SK-N-SH (cell line): Measurements from ENCODE around the gene WFDC2. TPM values are rescaled to one million over a fixed set of nuclear protein-coding genes. Genes with fewer than 3 reads are reported as not detected.

Experiments used
- CTCF ChIA-PET: fragments of 300-600, 350-600 bp; formaldehyde crosslinking; extraction: SDS; loops from one replicate; lab custom pipeline; 2021; lab: Yijun Ruan, JAX
- POLR2A ChIA-PET: fragments of 350-600 bp; sonication (Branson Sonifier 250); formaldehyde crosslinking; extraction: SDS; loops from one replicate; lab custom pipeline; 2020; ENCODE audit warnings: antibody characterized with exemption, inconsistent platforms; lab: Yijun Ruan, JAX
- DNase-seq: peaks from one replicate; pipeline ENCODE4 v3.0.0; 2012
- H2AFZ ChIP-seq: fragments of 200-600 bp; sonication (generic); 2 replicates; pipeline ENCODE4 v1.8.1; 2016; ENCODE audit warnings: antibody characterized with exemption, mild to moderate bottlenecking, low read depth
- H3F3A ChIP-seq: fragments of 200-600 bp; sonication (generic); replicated peaks from 2 replicates; pipeline ENCODE3; 2016; ENCODE audit warnings: antibody characterized with exemption, mild to moderate bottlenecking; ENCODE audit not compliant: insufficient read depth
- H3K27ac ChIP-seq, 2 experiments: fragments of 200-500 bp in 1 of 2; fragments of 200-600 bp in 1 of 2; sonication (Bioruptor generic) in 1 of 2; sonication (generic), shearing (Covaris generic) in 1 of 2; 2 replicates each; pipeline versions ENCODE4 v1.5.1 to v1.6.1; 2014 to 2016; ENCODE audit warnings: low read depth in 2 of 2, inconsistent platforms in 1 of 2, low read length in 1 of 2, mild to moderate bottlenecking in 1 of 2, mixed read lengths in 1 of 2
- H3K27me3 ChIP-seq: fragments of 200-600 bp; sonication (generic), shearing (Covaris generic); 2 replicates; pipeline ENCODE4 v1.6.1; 2016; ENCODE audit warnings: mixed run types; ENCODE audit not compliant: insufficient read depth
- H3K36me3 ChIP-seq, 2 experiments: fragments of 200-500 bp in 1 of 2; fragments of 200-600 bp in 1 of 2; sonication (Bioruptor generic) in 1 of 2; sonication (generic) in 1 of 2; replicated peaks in 1 of 2; 2 replicates each; pipeline versions ENCODE3 to v1.5.1; 2014 to 2016; ENCODE audit warnings: low read length in 1 of 2, mild to moderate bottlenecking in 1 of 2; ENCODE audit not compliant: insufficient read depth in 2 of 2, control insufficient read depth in 1 of 2
- H3K4me1 ChIP-seq, 2 experiments: fragments of 200-500 bp in 1 of 2; fragments of 200-600 bp in 1 of 2; sonication (Bioruptor generic) in 1 of 2; sonication (generic), shearing (Covaris generic) in 1 of 2; 2 replicates each; pipeline versions ENCODE4 v1.5.1 to v1.6.1; 2014 to 2016; ENCODE audit warnings: low read depth in 1 of 2, low read length in 1 of 2, mixed run types in 1 of 2; ENCODE audit not compliant: insufficient read depth in 2 of 2, control insufficient read depth in 1 of 2
- H3K4me2 ChIP-seq: fragments of 200-600 bp; sonication (generic), shearing (Covaris generic); 2 replicates; pipeline ENCODE4 v1.6.1; 2017; ENCODE audit warnings: mixed run types
- H3K4me3 ChIP-seq, 2 experiments: fragments of 200-500 bp in 1 of 2; fragments of 200-600 bp in 1 of 2; sonication (Bioruptor generic) in 1 of 2; sonication (generic), shearing (Covaris generic) in 1 of 2; 2 replicates each; pipeline versions ENCODE4 v1.5.1 to v1.8.1; 2014 to 2016; ENCODE audit warnings: low read depth in 2 of 2, inconsistent platforms in 1 of 2, low read length in 1 of 2, mild to moderate bottlenecking in 1 of 2, mixed read lengths in 1 of 2, moderate library complexity in 1 of 2
- H3K79me2 ChIP-seq: fragments of 200-600 bp; sonication (generic); 2 replicates; pipeline ENCODE4 v1.8.1; 2017; ENCODE audit warnings: mild to moderate bottlenecking; ENCODE audit not compliant: insufficient read depth
- H3K9ac ChIP-seq: fragments of 200-600 bp; sonication (generic); 2 replicates; pipeline ENCODE4 v1.6.1; 2017; ENCODE audit warnings: mixed run types
- H3K9me2 ChIP-seq: fragments of 200-600 bp; sonication (generic); 2 replicates; pipeline ENCODE4 v1.6.1; 2017; ENCODE audit warnings: mixed run types
- H3K9me3 ChIP-seq: fragments of 200-600 bp; sonication (generic); 2 replicates; pipeline ENCODE4 v1.6.1; 2017; ENCODE audit warnings: mixed run types, mild to moderate bottlenecking, moderate library complexity
- H4K20me1 ChIP-seq: fragments of 200-600 bp; sonication (generic); 2 replicates; pipeline ENCODE4 v1.6.1; 2017; ENCODE audit warnings: mild to moderate bottlenecking, mixed run types; ENCODE audit not compliant: insufficient read depth
- FOSL2 ChIP-seq: IDR thresholded peaks from 2 replicates; pipeline ENCODE4 v1.4.0; 2012; ENCODE audit warnings: low read depth, mild to moderate bottlenecking, moderate library complexity, borderline replicate concordance
- FOXJ3 ChIP-seq: sonication (generic); formaldehyde crosslinking; IDR thresholded peaks from 2 replicates; pipeline ENCODE4 v1.5.1; 2020; ENCODE audit warnings: mild to moderate bottlenecking, missing genetic modification reagents
- FOXM1 ChIP-seq: IDR thresholded peaks from 2 replicates; pipeline ENCODE4 v1.4.0; 2012; ENCODE audit warnings: low read depth, mild to moderate bottlenecking
- GABPA ChIP-seq: IDR thresholded peaks from 2 replicates; pipeline ENCODE4 v1.4.0; 2012; ENCODE audit warnings: low read depth, mild to moderate bottlenecking
- JUND ChIP-seq: IDR thresholded peaks from 2 replicates; pipeline ENCODE4 v1.4.0; 2012
- MAX ChIP-seq: IDR thresholded peaks from 2 replicates; pipeline ENCODE4 v1.4.0; 2012; ENCODE audit warnings: low read depth
- MEF2A ChIP-seq: IDR thresholded peaks from 2 replicates; pipeline ENCODE4 v1.4.0; 2012; ENCODE audit warnings: low read depth, borderline replicate concordance
- MXI1 ChIP-seq: IDR thresholded peaks from 2 replicates; pipeline ENCODE4 v1.6.1; 2012; ENCODE audit warnings: mild to moderate bottlenecking, low read depth, low read length, improper control_type of control experiment
- NFIC ChIP-seq: IDR thresholded peaks from 2 replicates; pipeline ENCODE4 v1.4.0; 2012; ENCODE audit warnings: borderline replicate concordance
- NRF1 ChIP-seq: IDR thresholded peaks from 2 replicates; pipeline ENCODE4 v1.6.1; 2012; ENCODE audit warnings: low read depth, mild to moderate bottlenecking, low read length
- PBX3 ChIP-seq: IDR thresholded peaks from 2 replicates; pipeline ENCODE4; 2012
- RCOR1 ChIP-seq: fragments of 150-350 bp; IDR thresholded peaks from 2 replicates; pipeline ENCODE4 v1.6.1; 2017; ENCODE audit warnings: antibody characterized with exemption, low read length
- REST ChIP-seq: IDR thresholded peaks from 2 replicates; pipeline ENCODE4 v1.6.1; 2012; ENCODE audit warnings: mild to moderate bottlenecking, low read depth, low read length, moderate library complexity
- RXRA ChIP-seq: IDR thresholded peaks from 2 replicates; pipeline ENCODE4 v1.4.0; 2012; ENCODE audit warnings: low read depth, mild to moderate bottlenecking, borderline replicate concordance
- SMC3 ChIP-seq: IDR thresholded peaks from 2 replicates; pipeline ENCODE4 v1.6.1; 2012; ENCODE audit warnings: low read depth, low read length, improper control_type of control experiment
- TAF1 ChIP-seq: IDR thresholded peaks from 2 replicates; pipeline ENCODE4 v1.6.1; 2012; ENCODE audit warnings: low read depth, mild to moderate bottlenecking, low read length, moderate library complexity, borderline replicate concordance
- TCF12 ChIP-seq: IDR thresholded peaks from 2 replicates; pipeline ENCODE4 v1.4.0; 2012
- USF1 ChIP-seq: IDR thresholded peaks from 2 replicates; pipeline ENCODE4 v1.4.0; 2012; ENCODE audit warnings: low read depth, borderline replicate concordance
- YY1 ChIP-seq: IDR thresholded peaks from 2 replicates; pipeline ENCODE4 v1.4.0; 2012; ENCODE audit warnings: low read depth, mild to moderate bottlenecking
- polyA plus RNA-seq, 3 experiments: library from polyadenylated mRNA; depleted of rRNA; stranded (reverse); fragments of >200 nt; gene quantifications; 2 replicates each; pipeline ENCODE4 v1.2.3, GENCODE V29; 2012

WFDC2 gene
- polyA plus RNA-seq, 1 of the 3 experiments (the other 2 are of a cell fraction), result 0.21 TPM

GRCh38 chr20:45444050-45444449, 25.5 kb upstream of the WFDC2 start:
- no peaks in the 10 kb centered on the region for H3K9me3 ChIP-seq
- no peak overlapping the region for H2AFZ ChIP-seq
- peaks cover 13% of the 10 kb centered on the region; the same call in 1 of the 2 replicates for H3K27me3 ChIP-seq
- no peaks in the 10 kb centered on the region for H4K20me1 ChIP-seq
- ChIA-PET POLR2A (interaction anchor here (1.1 kb wide), 1 partner anchor 83 kb away, joined by 6 read pairs; no protein-coding TSS in a partner anchor), CTCF (interaction anchor here (1.0 to 2.3 kb wide), 3 partner anchors 70 to 328 kb away, joined by 4 to 10 read pairs (median 4); no protein-coding TSS in a partner anchor)
- no peaks in the 10 kb centered on the region for H3K9me2 ChIP-seq
- no peak overlapping the region for H3K4me3 ChIP-seq
- no peak overlapping the region for H3K9ac ChIP-seq
- no peaks in the 10 kb centered on the region for H3K4me1 ChIP-seq
- DNase-seq, result no peak
- H3K27ac ChIP-seq, result no peak overlapping the region
- H3K36me3 ChIP-seq, result no peaks in the 10 kb centered on the region
- H3K79me2 ChIP-seq, result no peaks in the 10 kb centered on the region
- no peaks in the 10 kb centered on the region for H3F3A ChIP-seq
- TF ChIP-seq NFIC (no peak), SMC3 (no peak), FOSL2 (no peak), RXRA (no peak), MXI1 (no peak), USF1 (no peak), JUND (no peak), MEF2A (no peak), MAX (no peak), REST (no peak), FOXM1 (no peak), NRF1 (no peak), TCF12 (no peak), GABPA (no peak), TAF1 (no peak), PBX3 (no peak), RCOR1 (no peak), FOXJ3 (no peak), YY1 (no peak)
- no peak overlapping the region for H3K4me2 ChIP-seq
